ENCODE measurements around the gene HAPLN1. TPM values are rescaled to one million over a fixed set of nuclear protein-coding genes. Genes with fewer than 3 reads are reported as not detected.

Gene HAPLN1
- total RNA-seq, 1 donor from 2014 or later = 5.7 TPM

GRCh38 chr5:83731638-83732037 is 11.0 kb upstream of the HAPLN1 start:
- no peak overlapping the region for H2AFZ ChIP-seq (replicated peaks)

DNA sequence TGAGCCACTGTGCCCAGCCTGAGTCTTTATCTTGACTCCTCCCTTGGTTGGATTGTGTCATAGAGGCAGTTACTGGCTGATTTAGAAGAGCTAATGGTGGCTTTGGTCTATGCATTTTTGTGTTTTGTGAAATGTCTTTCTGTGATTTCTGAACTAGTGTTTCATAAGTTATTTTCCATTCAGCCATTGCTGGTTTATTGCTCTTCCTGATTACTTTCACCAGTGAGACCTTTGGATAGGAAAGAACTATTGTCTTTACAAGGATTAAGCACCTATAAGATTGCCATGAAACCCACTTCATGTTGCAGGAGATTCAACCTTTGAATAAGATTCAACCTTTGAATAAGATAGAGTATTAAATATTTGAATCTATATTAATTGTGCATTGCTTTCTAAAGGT is 8.7 kb upstream of the HAPLN1 start:
- peaks cover 5% of the 10 kb centered on the region for H3K27me3 Mint-ChIP-seq (ENCODE audit: insufficient read depth, low read depth)
- Histone ChIP-seq H4K20me1 (ENCODE audit: low read depth) (no peaks in the 10 kb centered on the region), H3K27ac (no peak overlapping the region), H3K4me3 (no peak overlapping the region), H3K27me3 (no peaks in the 10 kb centered on the region), H3K4me1 (peaks cover 14% of the 10 kb centered on the region), H3F3A (ENCODE audit: low read depth) (no peaks in the 10 kb centered on the region), H3K9me3 (ENCODE audit: low read depth) (no peaks in the 10 kb centered on the region), H3K36me3 (no peaks in the 10 kb centered on the region), H3K4me2 (no peak overlapping the region), H3K79me2 (ENCODE audit: low read depth) (no peaks in the 10 kb centered on the region), H3K9ac (no peak overlapping the region), H2AFZ (replicated peaks) (no peak overlapping the region)
- H3K4me1 Mint-ChIP-seq = peaks cover 4% of the 10 kb centered on the region
- DNase-seq (ENCODE audit: low spot score) = no peak
- H3K27ac Mint-ChIP-seq = no peak overlapping the region
- no peak overlapping the region for H3K4me3 Mint-ChIP-seq
- H3K36me3 Mint-ChIP-seq = no peaks in the 10 kb centered on the region
- H3K9me3 Mint-ChIP-seq = peaks cover 4% of the 10 kb centered on the region
- no peak for TF ChIP-seq EZH2phosphoT487 (IDR thresholded peaks at IDR 0.05)
- TF ChIP-seq EZH2 (IDR thresholded peaks at IDR 0.05) = no peak
- TF ChIP-seq CTCF (IDR thresholded peaks at IDR 0.05) = no peak

More at GRCh38 chr5:83731638-83732037, 11.0 kb upstream of the HAPLN1 start:
- Histone ChIP-seq H3K4me1 (peaks cover 5% of the 10 kb centered on the region), H3K4me3 (no peak overlapping the region), H3K9me3 (ENCODE audit: low read depth) (no peaks in the 10 kb centered on the region), H3F3A (ENCODE audit: low read depth) (no peaks in the 10 kb centered on the region), H3K27ac (peak overlapping the region; percentile 42), H3K4me2 (no peak overlapping the region), H3K27me3 (no peaks in the 10 kb centered on the region), H3K9ac (no peak overlapping the region), H3K79me2 (ENCODE audit: low read depth) (no peaks in the 10 kb centered on the region), H4K20me1 (ENCODE audit: low read depth) (no peaks in the 10 kb centered on the region), H3K36me3 (no peaks in the 10 kb centered on the region)
- no peak for DNase-seq (ENCODE audit: low spot score)
- H3K27ac Mint-ChIP-seq = no peak overlapping the region
- no peaks in the 10 kb centered on the region for H3K36me3 Mint-ChIP-seq
- peaks cover 9% of the 10 kb centered on the region for H3K9me3 Mint-ChIP-seq
- no peaks in the 10 kb centered on the region for H3K4me1 Mint-ChIP-seq
- TF ChIP-seq EZH2 (IDR thresholded peaks at IDR 0.05) (no peak), EZH2phosphoT487 (IDR thresholded peaks at IDR 0.05) (no peak), CTCF (IDR thresholded peaks at IDR 0.05) (no peak)
- no peak overlapping the region for H3K4me3 Mint-ChIP-seq
- H3K27me3 Mint-ChIP-seq (ENCODE audit: insufficient read depth, low read depth) = peaks cover 5% of the 10 kb centered on the region

DNA sequence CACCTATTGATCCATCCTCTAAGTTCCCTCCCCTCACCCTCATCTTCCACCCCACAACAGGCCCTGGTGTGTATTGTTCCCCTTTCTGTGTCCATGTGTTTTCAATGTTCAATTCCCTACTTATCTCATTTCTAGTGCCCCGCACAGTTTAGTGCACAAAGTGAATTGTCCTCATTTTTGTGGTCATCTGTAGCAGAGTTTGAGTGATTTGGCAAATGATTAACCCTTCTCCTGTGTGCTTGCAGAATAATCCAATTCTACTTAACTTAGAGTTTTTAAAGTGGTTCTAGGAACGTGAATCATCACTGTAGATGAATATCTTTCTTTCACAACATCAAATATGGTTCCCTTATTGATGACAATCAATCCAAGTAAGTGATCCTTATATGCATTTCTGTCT is 6.3 kb upstream of the HAPLN1 start:
- Mint-ChIP-seq H3K9me3 (peaks cover 4% of the 10 kb centered on the region), H3K4me3 (no peak overlapping the region), H3K36me3 (no peaks in the 10 kb centered on the region), H3K27me3 (ENCODE audit: insufficient read depth, low read depth) (peaks cover 2% of the 10 kb centered on the region), H3K27ac (no peak overlapping the region), H3K4me1 (peaks cover 15% of the 10 kb centered on the region)
- Histone ChIP-seq H3K27me3 (no peaks in the 10 kb centered on the region), H3K9me3 (ENCODE audit: low read depth) (no peaks in the 10 kb centered on the region), H3K36me3 (no peaks in the 10 kb centered on the region), H3K79me2 (ENCODE audit: low read depth) (no peaks in the 10 kb centered on the region), H3K4me3 (no peak overlapping the region), H3K9ac (no peak overlapping the region), H3K27ac (no peak overlapping the region), H3K4me1 (peaks cover 25% of the 10 kb centered on the region), H3F3A (ENCODE audit: low read depth) (no peaks in the 10 kb centered on the region), H4K20me1 (ENCODE audit: low read depth) (no peaks in the 10 kb centered on the region), H3K4me2 (no peak overlapping the region), H2AFZ (replicated peaks) (no peak overlapping the region)
- TF ChIP-seq EZH2 (IDR thresholded peaks at IDR 0.05) (no peak), EZH2phosphoT487 (IDR thresholded peaks at IDR 0.05) (no peak), CTCF (IDR thresholded peaks at IDR 0.05) (no peak)
- DNase-seq (ENCODE audit: low spot score) = no peak

Data from neural progenitor cell (in vitro differentiated cells).